CD4-positive, alpha-beta T cell (primary cell): ENCODE measurements around the gene HES2. TPM values are rescaled to one million over a fixed set of nuclear protein-coding genes. Genes with fewer than 3 reads are reported as not detected.
"Not testable (repeated sequence)": the region's sequence is repeated elsewhere in the genome, so short reads cannot be mapped to it uniquely, and the experiment has no call there.

Experiments
- ATAC-seq: fragments of 200-7000 bp; cut with Tn5 transposase; one replicate; pipeline ENCODE4 v1.10.0; 2022; ENCODE audit warnings: mild to moderate bottlenecking; ENCODE audit not compliant: poor library complexity
- CTCF ChIA-PET: fragments of 350-600 bp; sonication (Branson Sonifier 250); formaldehyde crosslinking; loops from one replicate; lab custom pipeline; 2021; ENCODE audit warnings: antibody characterized with exemption, inconsistent platforms; lab: Charles Lee
- POLR2A ChIA-PET: fragments of 350-600 bp; sonication (Branson Sonifier 250); formaldehyde crosslinking; loops from one replicate; lab custom pipeline; 2021; ENCODE audit warnings: antibody characterized with exemption, inconsistent platforms; lab: Charles Lee
- DNase-seq, 14 experiments: peaks; one replicate each; pipeline ENCODE4 v3.0.0-alpha.2; 2013 to 2020; ENCODE audit warnings: mixed read lengths in 2 of 14
- H3K27ac ChIP-seq, 2 donors: one replicate each; pipeline versions ENCODE4 v1.5.1 to v1.7.0; 2013; ENCODE audit warnings: low read length in 2 of 2, low read depth in 1 of 2, mild to moderate bottlenecking in 1 of 2
- H3K27me3 ChIP-seq, 2 experiments: 1 replicate in 1 of 2; 2 replicates in 1 of 2; pipeline versions ENCODE4 v1.6.1 to v1.7.0; 2013; ENCODE audit warnings: low read length in 2 of 2, control low read depth in 1 of 2, mild to moderate bottlenecking in 1 of 2, moderate library complexity in 1 of 2; ENCODE audit not compliant: insufficient read depth in 2 of 2, control insufficient read depth in 1 of 2
- H3K36me3 ChIP-seq: one replicate; pipeline ENCODE4 v1.6.1; 2013; ENCODE audit warnings: low read length, control low read depth; ENCODE audit not compliant: insufficient read depth
- H3K4me1 ChIP-seq: one replicate; pipeline ENCODE4 v1.6.1; 2013; ENCODE audit warnings: low read length, control low read depth; ENCODE audit not compliant: insufficient read depth
- H3K4me3 ChIP-seq: one replicate; pipeline ENCODE4 v1.5.1; 2013; ENCODE audit warnings: mild to moderate bottlenecking, low read length, moderate library complexity
- H3K9me3 ChIP-seq, 2 experiments: 1 replicate in 1 of 2; 2 replicates in 1 of 2; pipeline versions ENCODE4 v1.6.1 to v1.7.0; 2013; ENCODE audit warnings: low read length in 2 of 2, mild to moderate bottlenecking in 2 of 2, control low read depth in 1 of 2, moderate library complexity in 1 of 2; ENCODE audit not compliant: control insufficient read depth in 1 of 2, insufficient read depth in 1 of 2
- H3K27ac Mint-ChIP-seq: one replicate; pipeline ENCODE4 v1.8.0; 2020; ENCODE audit warnings: mixed read lengths
- H3K27me3 Mint-ChIP-seq: one replicate; pipeline ENCODE4 v1.8.0; 2021; ENCODE audit warnings: mixed read lengths
- H3K36me3 Mint-ChIP-seq: one replicate; pipeline ENCODE4 v1.8.0; 2021; ENCODE audit warnings: low read depth, mixed read lengths
- H3K4me1 Mint-ChIP-seq: one replicate; pipeline ENCODE4 v1.8.0; 2021; ENCODE audit warnings: low read depth, mixed read lengths
- H3K4me3 Mint-ChIP-seq: one replicate; pipeline ENCODE4 v1.8.0; 2020; ENCODE audit warnings: mild to moderate bottlenecking, mixed read lengths
- H3K9me3 Mint-ChIP-seq: one replicate; pipeline ENCODE4 v1.8.0; 2020; ENCODE audit warnings: mixed read lengths
- CTCF ChIP-seq: fragments of 200-600 bp; IDR thresholded peaks from one replicate; pipeline ENCODE4 v1.8.0; 2022; ENCODE audit warnings: antibody characterized with exemption, mild to moderate bottlenecking
- intact Hi-C, 2 experiments: fragments of 100-400 bp; cut with DNase I in 1 of 2; cut with micrococcal nuclease in 1 of 2; formaldehyde crosslinking; loops; one replicate each; pipeline versions ENCODE4 v1.15.1 to v1.9.0; 2023 to 2025; cut with DNase I, micrococcal nuclease
- total RNA-seq, 174 experiments: library from RNA in 2 of 174; stranded (reverse) in 2 of 174; gene quantifications; one replicate each; pipeline ENCODE4 v1.2.3 and lab custom pipeline; 2021 to 2026

The HES2 gene
- total RNA-seq, 2 experiments from 2014 or later: not detected

GRCh38 chr1:6373961-6374720 lies 45.6 kb downstream of the HES2 start:
- ChIA-PET CTCF (no interaction called here), POLR2A (no interaction called here)
- Mint-ChIP-seq H3K27ac (no peak overlapping the region), H3K4me3 (no peak overlapping the region), H3K4me1 (peaks cover 5% of the 10 kb centered on the region), H3K27me3 (no peaks in the 10 kb centered on the region), H3K9me3 (no peaks in the 10 kb centered on the region), H3K36me3 (no peaks in the 10 kb centered on the region)
- no peak for TF ChIP-seq CTCF
- DNase-seq: no peak
- no peak for ATAC-seq
- H3K27me3 ChIP-seq: no peaks in the 10 kb centered on the region
- peaks cover 4% of the 10 kb centered on the region for H3K4me1 ChIP-seq
- no peak overlapping the region for H3K27ac ChIP-seq
- no peaks in the 10 kb centered on the region for H3K36me3 ChIP-seq
- no peak overlapping the region for H3K4me3 ChIP-seq
- no peaks in the 10 kb centered on the region for H3K9me3 ChIP-seq
- intact Hi-C loops: no loop called here

GRCh38 chr1:6372236-6372635 lies 47.5 kb downstream of the HES2 start:
- H3K36me3 Mint-ChIP-seq, H3K4me1 Mint-ChIP-seq, H3K27ac Mint-ChIP-seq, H3K9me3 Mint-ChIP-seq, H3K36me3 ChIP-seq, H3K27me3 Mint-ChIP-seq, H3K4me3 Mint-ChIP-seq, POLR2A ChIA-PET, H3K27me3 ChIP-seq, ATAC-seq, intact Hi-C loops, DNase-seq, H3K27ac ChIP-seq, H3K4me3 ChIP-seq, H3K4me1 ChIP-seq: not testable (repeated sequence)
- peaks cover 0 to 13% of the 10 kb centered on the region in 2 experiments for H3K9me3 ChIP-seq
- CTCF ChIA-PET: interaction anchor here (0.7 kb wide), 1 partner anchor 124 kb away, joined by 3 read pairs; no protein-coding TSS in a partner anchor

DNA sequence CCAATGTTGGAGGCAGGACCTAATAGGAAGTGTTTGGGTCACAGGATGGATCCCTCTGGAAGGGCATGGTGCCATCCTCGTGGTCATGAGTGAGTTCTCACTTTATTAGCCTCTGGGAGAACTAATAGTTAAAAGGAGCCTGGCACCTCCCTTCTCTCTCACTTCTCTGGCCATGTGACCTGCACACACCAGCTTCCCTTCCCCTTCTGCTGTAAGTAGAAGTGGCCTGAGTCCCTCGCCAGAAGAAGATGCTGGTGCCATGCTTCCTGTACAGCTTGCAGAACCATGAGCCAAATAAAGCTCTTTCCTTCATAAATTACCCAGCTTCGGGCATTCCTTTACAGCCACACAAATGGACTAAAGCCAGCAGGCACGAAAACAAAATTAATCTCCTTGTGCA lies 49.7 kb downstream of the HES2 start:
- ChIA-PET CTCF (no interaction called here), POLR2A (no interaction called here)
- Histone ChIP-seq H3K4me3 (no peak overlapping the region), H3K9me3 (peaks cover 0 to 14% of the 10 kb centered on the region in 2 experiments), H3K36me3 (no peaks in the 10 kb centered on the region), H3K4me1 (peaks cover 18% of the 10 kb centered on the region), H3K27ac (no peak overlapping the region), H3K27me3 (no peaks in the 10 kb centered on the region)
- DNase-seq: no peak
- Mint-ChIP-seq H3K4me3 (no peak overlapping the region), H3K4me1 (peaks cover 10% of the 10 kb centered on the region), H3K27ac (no peak overlapping the region), H3K36me3 (peaks cover 4% of the 10 kb centered on the region), H3K27me3 (no peaks in the 10 kb centered on the region), H3K9me3 (no peaks in the 10 kb centered on the region)
- intact Hi-C loops: no loop called here
- ATAC-seq: no peak
- no peak for TF ChIP-seq CTCF
